Muscle of arm (tissue), 12 donors: ENCODE data around the gene TMPRSS5. TPM values are rescaled to one million over a fixed set of nuclear protein-coding genes. Genes with fewer than 3 reads are reported as not detected.

Source experiments
- polyA plus RNA-seq, 12 donors: library from polyadenylated mRNA; unstranded; fragments of 120-200 nt; gene quantifications; one replicate each; pipeline ENCODE4 v1.2.1, GENCODE V29; 2013; ENCODE audit not compliant: insufficient read length in 12 of 12

The TMPRSS5 gene
- polyA plus RNA-seq, 12 donors, result 0.35 to 2.3 (median 1.2) TPM; not detected in 2

Other genes starting within 250 kb of the TMPRSS5 start
- 1 to 10 TPM in 1 of 12 donors, under 1 TPM in 7, not detected in 4; 0.08 to 1.7 (median 0.25) TPM for gene DRD2, start 230.9 kb downstream of the TMPRSS5 start, polyA plus RNA-seq
- 10 to 100 TPM in 11 of 12 donors, not detected in 1; 10.7 to 20.1 (median 17.5) TPM for gene ZW10, start 67.4 kb upstream of the TMPRSS5 start, polyA plus RNA-seq
- under 1 TPM in 5 of 12 donors, not detected in 7; 0.26 to 0.99 (median 0.39) TPM for gene CLDN25, start 73.5 kb upstream of the TMPRSS5 start, polyA plus RNA-seq
- 100 to 1,000 TPM in 4 of 12 donors, 10 to 100 TPM in 8; 49.6 to 180 (median 95.0) TPM for gene USP28, start 169.3 kb upstream of the TMPRSS5 start, polyA plus RNA-seq
- under 1 TPM in 3 of 12 donors, not detected in 9; 0.11 to 0.13 (median 0.12) TPM for gene HTR3B, start 198.5 kb upstream of the TMPRSS5 start, polyA plus RNA-seq